Prostate gland (tissue), 2 donors: Measurements from ENCODE around the gene NKTR. TPM values are rescaled to one million over a fixed set of nuclear protein-coding genes. Genes with fewer than 3 reads are reported as not detected.

Experiments
- DNase-seq: peaks from one replicate; pipeline ENCODE4 v3.0.0-alpha.2; 2019; ENCODE audit warnings: low spot score
- H3K27ac ChIP-seq, 2 donors: fragments of 200-600 bp; sonication (generic); 2 replicates each; pipeline ENCODE4 v1.5.1; 2017 to 2019
- H3K27me3 ChIP-seq: fragments of 200-600 bp; sonication (generic); replicated peaks from 2 replicates; pipeline ENCODE4 v1.5.1; 2019; ENCODE audit not compliant: insufficient read depth
- H3K36me3 ChIP-seq, 2 donors: fragments of 200-600 bp; sonication (generic); 1 replicate in 1 of 2; 2 replicates in 1 of 2; pipeline versions ENCODE4 v1.5.1 to v1.8.1; 2017 to 2019
- H3K4me1 ChIP-seq: fragments of 200-600 bp; sonication (generic); replicated peaks from 2 replicates; pipeline ENCODE4 v1.5.1; 2019
- H3K4me3 ChIP-seq, 2 donors: fragments of 200-600 bp; sonication (generic); 2 replicates each; pipeline ENCODE4 v1.5.1; 2017 to 2019
- H3K9me3 ChIP-seq: fragments of 200-600 bp; sonication (generic); 2 replicates; pipeline ENCODE4 v1.5.1; 2017
- CTCF ChIP-seq, 4 experiments: fragments of 200-600 bp in 2 of 4; fragments of 450-650 bp in 2 of 4; sonication (generic) in 2 of 4; IDR thresholded peaks; 1 replicate in 3 of 4; 2 replicates in 1 of 4; pipeline ENCODE4 v1.5.1; 2016 to 2019; ENCODE audit warnings: antibody characterized with exemption in 4 of 4, mild to moderate bottlenecking in 2 of 4, moderate library complexity in 2 of 4
- POLR2A ChIP-seq: fragments of 450-650 bp; IDR thresholded peaks from one replicate; pipeline ENCODE4 v1.6.1; 2016; ENCODE audit warnings: antibody characterized with exemption, mild to moderate bottlenecking
- POLR2AphosphoS5 ChIP-seq: sonication (generic); formaldehyde crosslinking; IDR thresholded peaks from one replicate; pipeline ENCODE4 v1.6.1; 2017; ENCODE audit warnings: antibody characterized with exemption
- WGBS: methylation state at CpG from one replicate; pipeline ENCODE4 v1.1.5; 2018; 5-methylcytosine and 5-hydroxymethylcytosine counted together
- intact Hi-C: fragments of 100-400 bp; cut with DNase I; formaldehyde crosslinking; loops from one replicate; pipeline ENCODE4 v1.14.2; 2022
- total RNA-seq, 2 donors: library from RNA; depleted of rRNA; stranded (reverse); fragments of >200 nt; gene quantifications; one replicate each; pipeline ENCODE4 v1.1.0, GENCODE V29; 2016

NKTR gene
- total RNA-seq, 2 donors from 2014 or later: 42.2 to 91.6 TPM

- H3K9me3 ChIP-seq: no peaks in the 10 kb centered on the region
- intact Hi-C loops: no loop called here
- no peaks in the 10 kb centered on the region for H3K27me3 ChIP-seq
- no peak overlapping the region for H3K4me3 ChIP-seq
- no peak overlapping the region for H3K27ac ChIP-seq
- 82% methylated on average over 4 of the region's 4 CpGs for WGBS
- H3K4me1 ChIP-seq: no peaks in the 10 kb centered on the region
- DNase-seq: no peak
- TF ChIP-seq POLR2AphosphoS5: no peak
- TF ChIP-seq CTCF (IDR thresholded peaks at IDR 0.05): no peak
- no peak for TF ChIP-seq POLR2A
- no peaks in the 10 kb centered on the region for H3K36me3 ChIP-seq
Measured at GRCh38 chr3:42693530-42693930, 93.0 kb downstream of the NKTR start.

GRCh38 chr3:42694366-42694765 lies 93.9 kb downstream of the NKTR start:
- no peaks in the 10 kb centered on the region for H3K27me3 ChIP-seq
- TF ChIP-seq CTCF (IDR thresholded peaks at IDR 0.05) (no peak), POLR2AphosphoS5 (no peak), POLR2A (no peak)
- no peaks in the 10 kb centered on the region for H3K4me1 ChIP-seq
- H3K36me3 ChIP-seq: no peaks in the 10 kb centered on the region
- H3K9me3 ChIP-seq: no peaks in the 10 kb centered on the region
- intact Hi-C loops: no loop called here
- DNase-seq: no peak
- H3K27ac ChIP-seq: no peak overlapping the region
- no peak overlapping the region for H3K4me3 ChIP-seq

GRCh38 chr3:42696356-42697288 lies 96.1 kb downstream of the NKTR start:
- WGBS: 81% methylated on average over 19 of the region's 19 CpGs
- Histone ChIP-seq H3K36me3 (no peaks in the 10 kb centered on the region), H3K9me3 (no peaks in the 10 kb centered on the region), H3K4me3 (no peak overlapping the region), H3K27ac (no peak overlapping the region), H3K27me3 (no peaks in the 10 kb centered on the region), H3K4me1 (no peaks in the 10 kb centered on the region)
- no peak for DNase-seq
- intact Hi-C loops: no loop called here
- TF ChIP-seq POLR2AphosphoS5: no peak
- no peak for TF ChIP-seq POLR2A
- no peak for TF ChIP-seq CTCF (IDR thresholded peaks at IDR 0.05)

- 89% methylated on average over 18 of the region's 18 CpGs for WGBS
- Histone ChIP-seq H3K27me3 (no peaks in the 10 kb centered on the region), H3K36me3 (no peaks in the 10 kb centered on the region), H3K4me3 (no peak overlapping the region), H3K9me3 (no peaks in the 10 kb centered on the region), H3K4me1 (no peaks in the 10 kb centered on the region), H3K27ac (no peak overlapping the region)
- TF ChIP-seq POLR2AphosphoS5: no peak
- no peak for TF ChIP-seq POLR2A
- TF ChIP-seq CTCF (IDR thresholded peaks at IDR 0.05): no peak
- no peak for DNase-seq
- intact Hi-C loops: no loop called here
Measured at GRCh38 chr3:42697289-42698051, 97.0 kb downstream of the NKTR start.

Other genes starting within 250 kb of the NKTR start
- gene LYZL4, start 190.1 kb upstream of the NKTR start, total RNA-seq: 1 to 10 TPM in 1 of 2 donors, not detected in 1; 5.9 TPM
- gene VIPR1, start 98.0 kb upstream of the NKTR start, total RNA-seq: 100 to 1,000 TPM in 1 of 2 donors, 10 to 100 TPM in 1; 98.5 to 226 TPM
- gene SEC22C, start 18.7 kb upstream of the NKTR start, total RNA-seq: 100 to 1,000 TPM in 1 of 2 donors, 10 to 100 TPM in 1; 78.0 to 120 TPM
- 10 to 100 TPM; 23.0 to 43.3 TPM for gene SS18L2, start 9.8 kb upstream of the NKTR start, total RNA-seq
- gene ZBTB47, start 53.0 kb downstream of the NKTR start, total RNA-seq: 10 to 100 TPM; 22.1 to 38.0 TPM
- gene KLHL40, start 84.9 kb downstream of the NKTR start, total RNA-seq: 1 to 10 TPM; 1.2 to 2.9 TPM
- gene HHATL, start 102.1 kb downstream of the NKTR start, total RNA-seq: 1 to 10 TPM; 1.9 to 5.5 TPM
- 1 to 10 TPM; 2.4 to 6.5 TPM for gene CCDC13, start 172.6 kb downstream of the NKTR start, total RNA-seq
- 100 to 1,000 TPM in 1 of 2 donors, 10 to 100 TPM in 1; 91.0 to 135 TPM for gene HIGD1A, start 203.8 kb downstream of the NKTR start, total RNA-seq
- 1 to 10 TPM in 1 of 2 donors, under 1 TPM in 1; 0.55 to 1.9 TPM for gene ACKR2, start 208.8 kb downstream of the NKTR start, total RNA-seq